WTC11 (cell line): ENCODE measurements around the gene ZNF593OS.
A peak's percentile ranks its signal among the peaks of the same experiment; 100 is the strongest.

ENCODE experiments used
- E2F5 ChIP-seq: sonication (generic); formaldehyde crosslinking; IDR thresholded peaks from 2 replicates; pipeline ENCODE4 v1.8.1; 2022; ENCODE audit warnings: mild to moderate bottlenecking, moderate library complexity, missing genetic modification reagents
- MAX ChIP-seq: sonication (generic); formaldehyde crosslinking; IDR thresholded peaks from 2 replicates; pipeline ENCODE4 v1.8.0; 2022; ENCODE audit warnings: mild to moderate bottlenecking, missing genetic modification reagents

GRCh38 chr1:26156285-26157038 lies 15.2 kb downstream of the ZNF593OS start:
- TF ChIP-seq E2F5 (CRISPR knock-in tag) = peak; percentile 39; the same call in 1 of the 2 replicates
- TF ChIP-seq MAX (CRISPR knock-in tag) = no peak
